ENCODE data around the gene TTC27. TPM values are rescaled to one million over a fixed set of nuclear protein-coding genes. Genes with fewer than 3 reads are reported as not detected.
"Not testable (repeated sequence)": the region's sequence is repeated elsewhere in the genome, so short reads cannot be mapped to it uniquely, and the experiment has no call there.

The TTC27 gene
- polyA plus RNA-seq, 3 donors: 4.0 to 4.8 (median 4.4) TPM

GRCh38 chr2:32843699-32844098, 215.8 kb downstream of the TTC27 start:
- H3K4me1 Mint-ChIP-seq: peaks cover 3% of the 10 kb centered on the region
- Histone ChIP-seq H3K79me2 (ENCODE audit: insufficient read depth, low read length) (no peaks in the 10 kb centered on the region), H3K27ac (ENCODE audit: low read depth in 1 of 2, low read length in 2 of 2) (no peak overlapping the region), H4K20me1 (ENCODE audit: insufficient read depth, low read length) (no peaks in the 10 kb centered on the region), H3K4me2 (replicated peaks; ENCODE audit: extremely low read depth, low read length, poor library complexity, severe bottlenecking) (no peak overlapping the region), H3K9me3 (replicated peaks in 1 of 2; ENCODE audit: control insufficient read depth in 1 of 2, insufficient read depth in 1 of 2, low read length in 2 of 2) (peaks cover 0 to 5% of the 10 kb centered on the region in 2 donors), H3K9ac (ENCODE audit: insufficient read depth, low read length, poor library complexity, severe bottlenecking) (no peak overlapping the region), H3K4me1 (ENCODE audit: control insufficient read depth in 1 of 2, insufficient read depth in 2 of 2, low read length in 2 of 2) (peaks cover 2 to 3% of the 10 kb centered on the region in 2 donors), H3K36me3 (replicated peaks in 1 of 2; ENCODE audit: control insufficient read depth in 1 of 2, insufficient read depth in 2 of 2, low read length in 2 of 2) (no peaks in the 10 kb centered on the region), H3K27me3 (ENCODE audit: control insufficient read depth in 2 of 2, insufficient read depth in 2 of 2, low read length in 2 of 2) (no peaks in the 10 kb centered on the region), H2AFZ (ENCODE audit: insufficient read depth, low read depth, low read length, poor library complexity, severe bottlenecking) (no peak overlapping the region), H3K4me3 (replicated peaks in 1 of 3; ENCODE audit: low read depth in 2 of 3, low read length in 3 of 3) (no peak overlapping the region)
- H3K27me3 Mint-ChIP-seq (ENCODE audit: low read depth in 3 of 3): no peaks in the 10 kb centered on the region
- no CpG with 5 or more reads among the region's 1 CpG for WGBS (ENCODE audit: insufficient coverage)
- intact Hi-C loops (cut with micrococcal nuclease): no loop called here
- DNase-seq: no peak
- no peak overlapping the region for H3K4me3 Mint-ChIP-seq
- no peaks in the 10 kb centered on the region for H3K36me3 Mint-ChIP-seq
- H3K9me3 Mint-ChIP-seq: peaks cover 7 to 32% (median 12%) of the 10 kb centered on the region in 7 donors
- no peak overlapping the region for H3K27ac Mint-ChIP-seq
- TF ChIP-seq CTCF (IDR thresholded peaks at IDR 0.05): no peak

GRCh38 chr2:32844253-32844652, 216.4 kb downstream of the TTC27 start:
- no peak for DNase-seq
- H3K9me3 Mint-ChIP-seq: peaks cover 7 to 32% (median 12%) of the 10 kb centered on the region in 7 donors

GRCh38 chr2:32846274-32846673, 218.4 kb downstream of the TTC27 start:
- H3K27me3 ChIP-seq (ENCODE audit: control insufficient read depth in 2 of 2, insufficient read depth in 2 of 2, low read length in 2 of 2); H3K4me3 Mint-ChIP-seq; H3K4me1 Mint-ChIP-seq; DNase-seq; H3K27me3 Mint-ChIP-seq (ENCODE audit: low read depth in 3 of 3); H2AFZ ChIP-seq (ENCODE audit: insufficient read depth, low read depth, low read length, poor library complexity, severe bottlenecking); H4K20me1 ChIP-seq (ENCODE audit: insufficient read depth, low read length); H3K4me2 ChIP-seq (replicated peaks; ENCODE audit: extremely low read depth, low read length, poor library complexity, severe bottlenecking); H3K27ac Mint-ChIP-seq; H3K36me3 ChIP-seq (replicated peaks in 1 of 2; ENCODE audit: control insufficient read depth in 1 of 2, insufficient read depth in 2 of 2, low read length in 2 of 2); H3K9ac ChIP-seq (ENCODE audit: insufficient read depth, low read length, poor library complexity, severe bottlenecking); H3K27ac ChIP-seq (ENCODE audit: low read depth in 1 of 2, low read length in 2 of 2); H3K9me3 ChIP-seq (replicated peaks in 1 of 2; ENCODE audit: control insufficient read depth in 1 of 2, insufficient read depth in 1 of 2, low read length in 2 of 2); H3K36me3 Mint-ChIP-seq; H3K4me3 ChIP-seq (replicated peaks in 1 of 3; ENCODE audit: low read depth in 2 of 3, low read length in 3 of 3); H3K79me2 ChIP-seq (ENCODE audit: insufficient read depth, low read length); intact Hi-C loops (cut with micrococcal nuclease); H3K4me1 ChIP-seq (ENCODE audit: control insufficient read depth in 1 of 2, insufficient read depth in 2 of 2, low read length in 2 of 2): not testable (repeated sequence)
- no CpG with 5 or more reads among the region's 4 CpGs for WGBS (ENCODE audit: insufficient coverage)
- peaks cover 7 to 31% (median 12%) of the 10 kb centered on the region in 7 donors for H3K9me3 Mint-ChIP-seq

More at GRCh38 chr2:32844253-32844652, 216.4 kb downstream of the TTC27 start:
- Histone ChIP-seq H2AFZ (ENCODE audit: insufficient read depth, low read depth, low read length, poor library complexity, severe bottlenecking) (no peak overlapping the region), H3K4me2 (replicated peaks; ENCODE audit: extremely low read depth, low read length, poor library complexity, severe bottlenecking) (no peak overlapping the region), H3K79me2 (ENCODE audit: insufficient read depth, low read length) (no peaks in the 10 kb centered on the region), H4K20me1 (ENCODE audit: insufficient read depth, low read length) (no peaks in the 10 kb centered on the region), H3K4me3 (replicated peaks in 1 of 3; ENCODE audit: low read depth in 2 of 3, low read length in 3 of 3) (no peak overlapping the region), H3K9me3 (replicated peaks in 1 of 2; ENCODE audit: control insufficient read depth in 1 of 2, insufficient read depth in 1 of 2, low read length in 2 of 2) (peaks cover 0 to 5% of the 10 kb centered on the region in 2 donors), H3K4me1 (ENCODE audit: control insufficient read depth in 1 of 2, insufficient read depth in 2 of 2, low read length in 2 of 2) (no peaks in the 10 kb centered on the region), H3K27me3 (ENCODE audit: control insufficient read depth in 2 of 2, insufficient read depth in 2 of 2, low read length in 2 of 2) (no peaks in the 10 kb centered on the region), H3K36me3 (replicated peaks in 1 of 2; ENCODE audit: control insufficient read depth in 1 of 2, insufficient read depth in 2 of 2, low read length in 2 of 2) (no peaks in the 10 kb centered on the region), H3K27ac (ENCODE audit: low read depth in 1 of 2, low read length in 2 of 2) (no peak overlapping the region), H3K9ac (ENCODE audit: insufficient read depth, low read length, poor library complexity, severe bottlenecking) (no peak overlapping the region)
- intact Hi-C loops (cut with micrococcal nuclease): no loop called here
- Mint-ChIP-seq H3K27ac (no peak overlapping the region), H3K4me3 (no peak overlapping the region), H3K27me3 (ENCODE audit: low read depth in 3 of 3) (no peaks in the 10 kb centered on the region), H3K4me1 (no peaks in the 10 kb centered on the region), H3K36me3 (no peaks in the 10 kb centered on the region)
- TF ChIP-seq CTCF (IDR thresholded peaks at IDR 0.05): no peak
- WGBS (ENCODE audit: insufficient coverage): 80% methylated on average over 2 of the region's 4 CpGs
